Measurements from ENCODE around the gene ZNF496. TPM values are rescaled to one million over a fixed set of nuclear protein-coding genes. Genes with fewer than 3 reads are reported as not detected.

ZNF496 gene
- total RNA-seq, 1 donor from 2014 or later = 47.1 TPM

GRCh38 chr1:247298124-247298481, 33.6 kb downstream of the ZNF496 start:
- H3K36me3 Mint-ChIP-seq = peaks cover 26% of the 10 kb centered on the region
- H3K27ac Mint-ChIP-seq = no peak overlapping the region
- no peak for TF ChIP-seq CTCF (conservative IDR thresholded peaks at IDR 0.05)
- H3K4me1 Mint-ChIP-seq (ENCODE audit: unreplicated experiment) = no peaks in the 10 kb centered on the region
- no peak overlapping the region for H3K4me3 Mint-ChIP-seq
- no peaks in the 10 kb centered on the region for H3K9me3 Mint-ChIP-seq
- H3K27me3 Mint-ChIP-seq = no peaks in the 10 kb centered on the region
- DNase-seq (ENCODE audit: extremely low spot score, unreplicated experiment) = no peak

DNA sequence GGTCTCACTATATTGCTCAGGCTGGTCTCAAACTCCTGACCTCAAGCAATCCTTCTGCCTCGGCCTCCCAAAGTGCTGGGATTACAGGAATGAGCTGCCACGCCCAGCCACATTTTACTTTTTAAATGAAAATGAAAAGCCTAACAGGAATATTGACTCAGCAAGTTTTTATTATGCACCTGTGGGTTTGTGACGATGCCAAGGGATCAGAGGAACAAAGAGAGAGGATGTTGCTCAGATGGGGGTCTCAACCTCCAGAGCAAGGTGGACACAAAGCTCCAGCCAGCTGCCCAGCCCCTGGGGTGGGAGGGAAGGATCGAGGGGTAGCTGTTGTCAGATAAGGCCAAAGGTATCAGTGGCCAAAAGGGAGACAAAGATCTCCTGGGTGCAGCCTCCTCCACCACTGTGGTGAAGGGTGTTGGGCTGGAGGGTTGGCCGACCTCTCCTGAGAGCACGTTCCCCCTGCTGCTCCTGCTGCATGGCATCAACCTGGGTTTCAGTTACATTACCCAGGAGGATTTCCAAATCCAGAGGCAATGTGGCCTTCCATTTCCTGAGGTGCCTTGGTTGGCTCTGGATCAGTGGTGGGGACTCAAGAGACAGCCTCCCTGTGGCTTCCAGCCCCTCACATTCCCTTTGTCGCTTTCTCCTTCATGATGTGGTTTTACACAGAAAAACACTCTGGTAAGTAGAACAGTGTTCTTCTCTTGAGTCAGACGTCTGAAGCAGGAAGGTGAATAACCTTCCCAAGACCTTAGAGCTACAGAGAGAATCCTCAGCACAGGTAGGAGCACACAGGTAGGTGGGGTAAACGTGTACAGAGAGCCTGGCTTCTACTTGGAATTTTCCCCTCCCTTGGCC, 34.2 kb downstream of the ZNF496 start:
- no peak overlapping the region for H3K27ac Mint-ChIP-seq

GRCh38 chr1:247296599-247297180, 35.0 kb downstream of the ZNF496 start:
- peaks cover 13% of the 10 kb centered on the region for H3K36me3 Mint-ChIP-seq
- TF ChIP-seq CTCF (conservative IDR thresholded peaks at IDR 0.05) = no peak
- H3K4me1 Mint-ChIP-seq (ENCODE audit: unreplicated experiment) = no peaks in the 10 kb centered on the region
- H3K27me3 Mint-ChIP-seq = no peaks in the 10 kb centered on the region
- H3K9me3 Mint-ChIP-seq = no peaks in the 10 kb centered on the region
- DNase-seq (ENCODE audit: extremely low spot score, unreplicated experiment) = no peak
- no peak overlapping the region for H3K27ac Mint-ChIP-seq
- H3K4me3 Mint-ChIP-seq = no peak overlapping the region

More for the DNA sequence above, 34.2 kb downstream of the ZNF496 start:
- no peaks in the 10 kb centered on the region for H3K9me3 Mint-ChIP-seq
- H3K4me1 Mint-ChIP-seq (ENCODE audit: unreplicated experiment) = no peaks in the 10 kb centered on the region
- H3K27me3 Mint-ChIP-seq = no peaks in the 10 kb centered on the region
- DNase-seq (ENCODE audit: extremely low spot score, unreplicated experiment) = no peak
- H3K4me3 Mint-ChIP-seq = no peak overlapping the region
- peaks cover 20% of the 10 kb centered on the region for H3K36me3 Mint-ChIP-seq
- TF ChIP-seq CTCF (conservative IDR thresholded peaks at IDR 0.05) = no peak

DNA sequence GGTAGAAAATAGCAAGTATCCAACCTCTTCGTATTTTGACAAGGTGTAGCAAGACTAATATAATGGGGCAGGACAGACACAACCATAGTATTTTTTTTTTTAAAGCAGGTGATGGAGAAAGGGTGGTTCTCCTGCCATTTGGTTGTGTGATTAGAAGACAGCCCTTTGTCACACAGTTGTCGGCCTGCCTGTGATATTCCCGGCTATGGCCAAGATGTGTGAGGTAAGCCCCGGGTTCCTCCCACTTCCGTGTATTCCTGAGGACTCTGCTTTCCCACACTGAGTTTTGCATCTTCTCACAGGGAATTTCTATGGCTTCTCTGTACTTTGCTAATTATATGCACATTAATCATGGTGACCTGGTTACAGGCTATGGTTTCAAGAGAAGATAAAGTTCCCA, 35.9 kb downstream of the ZNF496 start:
- H3K9me3 Mint-ChIP-seq = no peaks in the 10 kb centered on the region
- TF ChIP-seq CTCF (conservative IDR thresholded peaks at IDR 0.05) = no peak
- peaks cover 13% of the 10 kb centered on the region for H3K36me3 Mint-ChIP-seq
- H3K27me3 Mint-ChIP-seq = no peaks in the 10 kb centered on the region
- H3K4me1 Mint-ChIP-seq (ENCODE audit: unreplicated experiment) = no peaks in the 10 kb centered on the region
- H3K27ac Mint-ChIP-seq = no peak overlapping the region
- no peak for DNase-seq (ENCODE audit: extremely low spot score, unreplicated experiment)
- H3K4me3 Mint-ChIP-seq = no peak overlapping the region

- H3K4me1 Mint-ChIP-seq (ENCODE audit: unreplicated experiment) = no peaks in the 10 kb centered on the region
- no peaks in the 10 kb centered on the region for H3K9me3 Mint-ChIP-seq
- TF ChIP-seq CTCF (conservative IDR thresholded peaks at IDR 0.05) = no peak
- no peaks in the 10 kb centered on the region for H3K27me3 Mint-ChIP-seq
- no peak overlapping the region for H3K4me3 Mint-ChIP-seq
- no peak overlapping the region for H3K27ac Mint-ChIP-seq
- peaks cover 13% of the 10 kb centered on the region for H3K36me3 Mint-ChIP-seq
- DNase-seq (ENCODE audit: extremely low spot score, unreplicated experiment) = no peak
These were observed 36.4 kb downstream of the ZNF496 start for GRCh38 chr1:247295274-247295684.
